Vagina (tissue), 2 donors: Measurements from ENCODE around the gene IGFLR1. TPM values are rescaled to one million over a fixed set of nuclear protein-coding genes. Genes with fewer than 3 reads are reported as not detected.
A peak's percentile ranks its signal among the peaks of the same experiment; 100 is the strongest.

ENCODE experiments used
- DNase-seq, 2 donors: peaks; one replicate each; pipeline ENCODE4 v3.0.0-alpha.2; 2017; ENCODE audit errors: extremely low spot score in 2 of 2
- H3K27ac ChIP-seq: fragments of 200-600 bp; sonication (generic); one replicate; pipeline ENCODE4 v1.5.1; 2019
- H3K27me3 ChIP-seq: fragments of 200-600 bp; sonication (generic); one replicate; pipeline ENCODE4 v1.5.1; 2019
- H3K36me3 ChIP-seq, 2 donors: fragments of 200-600 bp; sonication (generic); one replicate each; pipeline ENCODE4 v1.5.1; 2017 to 2019
- H3K4me1 ChIP-seq: fragments of 200-600 bp; sonication (generic); one replicate; pipeline ENCODE4 v1.5.1; 2019
- H3K4me3 ChIP-seq, 2 donors: fragments of 200-600 bp; sonication (generic); 1 replicate in 1 of 2; 2 replicates in 1 of 2; pipeline ENCODE4 v1.5.1; 2016 to 2019
- H3K9me3 ChIP-seq: fragments of 200-600 bp; sonication (generic); one replicate; pipeline ENCODE4 v1.5.1; 2019
- CTCF ChIP-seq, 3 experiments: fragments of 450-650 bp in 2 of 3; fragments of 200-600 bp in 1 of 3; sonication (generic) in 1 of 3; IDR thresholded peaks; one replicate each; pipeline ENCODE4 v1.5.1; 2017 to 2019; ENCODE audit warnings: antibody characterized with exemption in 3 of 3, mild to moderate bottlenecking in 2 of 3, moderate library complexity in 2 of 3
- POLR2A ChIP-seq, 2 donors: fragments of 450-650 bp; IDR thresholded peaks; one replicate each; pipeline ENCODE4 v1.6.1; 2017; ENCODE audit warnings: antibody characterized with exemption in 2 of 2, mild to moderate bottlenecking in 2 of 2, moderate library complexity in 2 of 2
- POLR2AphosphoS5 ChIP-seq, 2 donors: sonication (generic); formaldehyde crosslinking; IDR thresholded peaks; one replicate each; pipeline ENCODE4 v1.9.0; 2017; ENCODE audit warnings: antibody characterized with exemption in 2 of 2, mild to moderate bottlenecking in 2 of 2, low read depth in 1 of 2; ENCODE audit not compliant: insufficient read depth in 1 of 2
- intact Hi-C: fragments of 100-400 bp; cut with DNase I; formaldehyde crosslinking; loops from one replicate; pipeline ENCODE4 v1.15.1; 2023
- total RNA-seq: library from RNA; depleted of rRNA; stranded (reverse); fragments of >200 nt; gene quantifications from one replicate; pipeline ENCODE4 v1.2.3, GENCODE V29; 2016

IGFLR1 gene
- total RNA-seq, 1 donor from 2014 or later = 7.4 TPM

GRCh38 chr19:35759697-35760096 lies 17.4 kb upstream of the IGFLR1 start:
- no peak for TF ChIP-seq POLR2A (IDR thresholded peaks at IDR 0.05)
- no peak for TF ChIP-seq CTCF (IDR thresholded peaks at IDR 0.05)
- Histone ChIP-seq H3K9me3 (no peaks in the 10 kb centered on the region), H3K36me3 (peaks cover 0 to 4% of the 10 kb centered on the region in 2 donors), H3K4me1 (peaks cover 38% of the 10 kb centered on the region), H3K27me3 (no peaks in the 10 kb centered on the region), H3K27ac (no peak overlapping the region), H3K4me3 (no peak overlapping the region)
- DNase-seq = no peak
- intact Hi-C loops = no loop called here

- Histone ChIP-seq H3K4me3 (peak within 1 kb of the TSS; percentile 84 to 88), H3K27ac (peak within 1 kb of the TSS; percentile 97), H3K27me3 (no peaks in the 10 kb centered on the region), H3K36me3 (peaks cover 0 to 18% of the 10 kb centered on the region in 2 donors), H3K9me3 (no peaks in the 10 kb centered on the region), H3K4me1 (peaks cover 42% of the 10 kb centered on the region)
- intact Hi-C loops = no loop called here
- peak; percentile 99 to 100 for DNase-seq
- peak in 1 of 2 donors; percentile 59 for TF ChIP-seq POLR2A (IDR thresholded peaks at IDR 0.05)
- peak; percentile 82 to 90 for TF ChIP-seq POLR2AphosphoS5 (IDR thresholded peaks at IDR 0.05; ENCODE audit: insufficient read depth in 1 of 2, low read depth in 1 of 2)
- no peak for TF ChIP-seq CTCF (IDR thresholded peaks at IDR 0.05)
These were observed 15.7 kb upstream of the IGFLR1 start, which contains the start of gene PROSER3 for GRCh38 chr19:35757749-35758608. TSS of gene PROSER3 (plus strand) at chr19:35758176. CDS start at chr19:35758216, 40 bp downstream.

GRCh38 chr19:35757231-35757748 lies 15.0 kb upstream of the IGFLR1 start:
- Histone ChIP-seq H3K4me3 (peak overlapping the region; percentile 61 to 88), H3K27me3 (no peaks in the 10 kb centered on the region), H3K36me3 (peaks cover 0 to 25% of the 10 kb centered on the region in 2 donors), H3K4me1 (peaks cover 42% of the 10 kb centered on the region), H3K27ac (peak overlapping the region; percentile 97), H3K9me3 (no peaks in the 10 kb centered on the region)
- DNase-seq = peak in 1 of 2 donors; percentile 99
- TF ChIP-seq POLR2AphosphoS5 (IDR thresholded peaks at IDR 0.05; ENCODE audit: insufficient read depth in 1 of 2, low read depth in 1 of 2) (peak; percentile 77 to 91), CTCF (IDR thresholded peaks at IDR 0.05) (no peak), POLR2A (IDR thresholded peaks at IDR 0.05) (peak in 1 of 2 donors; percentile 22)
- intact Hi-C loops = no loop called here

GRCh38 chr19:35756377-35757230 lies 14.4 kb upstream of the IGFLR1 start, which contains the start of gene HSPB6:
TSS of gene HSPB6 (minus strand) at chr19:35757029. CDS start at chr19:35757008, 21 bp downstream.
- H3K9me3 ChIP-seq = no peaks in the 10 kb centered on the region
- H3K27ac ChIP-seq = peak within 1 kb of the TSS; percentile 97
- peaks cover 0 to 29% of the 10 kb centered on the region in 2 donors for H3K36me3 ChIP-seq
- TF ChIP-seq POLR2AphosphoS5 (IDR thresholded peaks at IDR 0.05; ENCODE audit: insufficient read depth in 1 of 2, low read depth in 1 of 2) = peak in 1 of 2 donors; percentile 92
- no peak for TF ChIP-seq CTCF (IDR thresholded peaks at IDR 0.05)
- peak in 1 of 2 donors; percentile 50 for TF ChIP-seq POLR2A (IDR thresholded peaks at IDR 0.05)
- peak in 1 of 2 donors; percentile 92 for DNase-seq
- no peaks in the 10 kb centered on the region for H3K27me3 ChIP-seq
- peak within 1 kb of the TSS; percentile 61 to 88 for H3K4me3 ChIP-seq
- H3K4me1 ChIP-seq = peaks cover 42% of the 10 kb centered on the region
- intact Hi-C loops = no loop called here
